Adrenal gland (tissue), 12 donors: ENCODE data around the gene NLGN3. TPM values are rescaled to one million over a fixed set of nuclear protein-coding genes. Genes with fewer than 3 reads are reported as not detected.

Experiments used
- DNase-seq, 7 donors: peaks; one replicate each; pipeline ENCODE4 v3.0.0-alpha.2; 2019 to 2020
- H3K27ac ChIP-seq, 5 donors: fragments of 200-600 bp; sonication (generic) in 4 of 5; 1 replicate in 3 of 5; 2 replicates in 2 of 5; pipeline versions ENCODE4 v1.5.1 to v1.8.0; 2016 to 2020; ENCODE audit warnings: mild to moderate bottlenecking in 1 of 5
- H3K27me3 ChIP-seq: fragments of 200-600 bp; 2 replicates; pipeline ENCODE4 v1.8.0; 2021
- H3K36me3 ChIP-seq, 2 donors: fragments of 200-600 bp; replicated peaks in 1 of 2; 1 replicate in 1 of 2; 2 replicates in 1 of 2; pipeline versions ENCODE4 v1.5.1 to v1.8.0; 2018 to 2022
- H3K4me1 ChIP-seq, 2 donors: fragments of 200-600 bp; replicated peaks in 1 of 2; 1 replicate in 1 of 2; 2 replicates in 1 of 2; pipeline versions ENCODE4 v1.5.1 to v1.8.0; 2018 to 2021
- H3K4me3 ChIP-seq, 4 donors: fragments of 200-600 bp; sonication (generic) in 3 of 4; one replicate each; pipeline ENCODE4 v1.5.1; 2016 to 2018
- H3K9me3 ChIP-seq, 3 donors: fragments of 200-600 bp; sonication (generic) in 1 of 3; replicated peaks in 1 of 3; 1 replicate in 2 of 3; 2 replicates in 1 of 3; pipeline versions ENCODE4 v1.5.1 to v1.8.0; 2016 to 2021
- POLR2A ChIP-seq, 2 donors: fragments of 450-650 bp; IDR thresholded peaks; one replicate each; pipeline ENCODE4 v1.6.1; 2017; ENCODE audit warnings: antibody characterized with exemption in 2 of 2, mild to moderate bottlenecking in 2 of 2, moderate library complexity in 1 of 2
- WGBS, 4 donors: extraction: QIAGEN DNeasy Blood & Tissue Kit in 2 of 4; methylation state at CpG; one replicate each; pipeline versions ENCODE4 v1.1.5 to v1.1.7; 2013 to 2017; 5-methylcytosine and 5-hydroxymethylcytosine counted together
- intact Hi-C, 2 donors: fragments of 100-400 bp; cut with DNase I; formaldehyde crosslinking; loops; one replicate each; pipeline versions ENCODE4 v1.14.1 to v1.15.0; 2022 to 2023
- polyA plus RNA-seq, 3 donors: library from polyadenylated mRNA; stranded (reverse); fragments of 200-250 nt in 2 of 3; fragments of 350-450 nt in 1 of 3; fragmentation: Illumina TruSeq in 1 of 3; extraction: RNeasy Lipid Tissue Mini Kit (QIAGEN cat#74804) in 1 of 3; gene quantifications; one replicate each; pipeline ENCODE4 v1.2.3, GENCODE V29; 2013 to 2014
- total RNA-seq, 9 donors: library from RNA; depleted of rRNA in 4 of 9; stranded (reverse); fragments of >200 nt in 4 of 9; fragments of 120-200 nt in 1 of 9; fragmentation: NEBNext Ultra II Directional in 1 of 9; extraction: Animal tissue kit (Norgen Biotek cat#: 25700) in 1 of 9; gene quantifications; one replicate each; pipeline versions ENCODE4 v1.1.0 to v1.2.4, GENCODE V29; 2013 to 2023
- TF ChIP-seq, protein P1 (sequence below), 6 experiments: fragments of 450-650 bp in 4 of 6; fragments of 200-600 bp in 2 of 6; sonication (generic) in 1 of 6; IDR thresholded peaks; 1 replicate in 5 of 6; 2 replicates in 1 of 6; pipeline versions ENCODE4 v1.5.1 to v1.8.0; 2016 to 2021; ENCODE audit warnings: antibody characterized with exemption in 6 of 6, mild to moderate bottlenecking in 2 of 6, moderate library complexity in 1 of 6
- donor health status: healthy with polysubstance abuse.
- donor health status: Bipolar disorder and iron deficiency.
- donor health status: DM: yes; HTN: yes; CAD: no.
- donor health status: DM: no; HTN: no; CAD: no.
- donor health status: DM: no; HTN: no; CAD: no.
- donor health status: DM: yes; HTN: yes; CAD: no.

Gene NLGN3
- total and polyA plus RNA-seq, 12 donors = 8.9 to 51.6 (median 17.2) TPM

DNA sequence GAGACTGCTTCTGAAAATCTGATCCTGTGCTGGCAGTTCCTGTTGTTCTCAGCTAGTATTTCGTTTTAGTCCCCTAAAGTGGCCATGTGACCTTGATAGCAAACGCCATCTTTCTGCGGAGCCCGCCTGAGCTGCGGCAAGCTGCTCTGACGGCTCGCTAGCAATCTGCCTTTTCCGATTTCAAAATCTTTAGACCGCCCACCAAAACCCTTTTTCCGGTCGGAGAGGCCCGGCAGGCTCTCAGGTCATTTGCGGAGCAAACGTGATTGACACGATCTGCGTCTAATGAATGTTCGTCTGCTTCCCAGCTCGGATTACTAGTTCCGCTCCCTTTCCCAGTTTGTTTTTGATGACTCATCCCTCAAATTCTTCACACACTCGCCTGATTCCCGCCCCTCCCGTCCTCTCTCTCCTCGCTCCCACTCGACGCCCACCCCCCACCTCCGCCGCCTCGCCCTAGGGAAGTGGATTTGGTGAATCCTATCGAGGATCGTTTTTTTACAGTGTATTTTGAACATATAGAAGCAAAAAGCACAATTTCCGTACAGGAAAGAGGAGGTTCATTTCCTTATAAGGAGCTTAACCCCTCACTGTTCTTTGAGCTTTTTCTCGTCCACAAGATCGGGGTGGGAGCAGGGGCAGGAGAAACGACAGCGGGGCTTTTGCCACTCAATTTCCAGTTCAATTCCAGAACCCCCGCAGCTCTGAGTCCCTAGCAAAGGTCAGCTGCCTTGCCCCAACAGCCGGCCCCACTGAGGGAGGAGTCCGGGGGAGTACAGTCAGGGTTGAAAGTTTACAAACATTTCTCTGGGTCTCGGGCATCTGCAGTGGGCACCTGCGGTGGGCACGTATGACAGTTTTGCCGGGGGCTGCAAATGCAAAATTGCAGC lies 37.5 kb downstream of the NLGN3 start:
- Histone ChIP-seq H3K36me3 (no peaks in the 10 kb centered on the region), H3K27me3 (no peaks in the 10 kb centered on the region), H3K27ac (peak overlapping the region; percentile 39 to 86 (median 83)), H3K4me1 (peaks cover 9% of the 10 kb centered on the region in 2 donors), H3K9me3 (no peaks in the 10 kb centered on the region), H3K4me3 (peak overlapping the region in 2 of 4 donors; percentile 19 to 35)
- intact Hi-C loops = loop anchor here in 1 of 2 donors (10.0 kb wide), 1 partner anchor 197 kb away; no protein-coding TSS in a partner anchor
- DNase-seq = peak; percentile 84 to 96 (median 92)
- TF ChIP-seq, protein P1, sequence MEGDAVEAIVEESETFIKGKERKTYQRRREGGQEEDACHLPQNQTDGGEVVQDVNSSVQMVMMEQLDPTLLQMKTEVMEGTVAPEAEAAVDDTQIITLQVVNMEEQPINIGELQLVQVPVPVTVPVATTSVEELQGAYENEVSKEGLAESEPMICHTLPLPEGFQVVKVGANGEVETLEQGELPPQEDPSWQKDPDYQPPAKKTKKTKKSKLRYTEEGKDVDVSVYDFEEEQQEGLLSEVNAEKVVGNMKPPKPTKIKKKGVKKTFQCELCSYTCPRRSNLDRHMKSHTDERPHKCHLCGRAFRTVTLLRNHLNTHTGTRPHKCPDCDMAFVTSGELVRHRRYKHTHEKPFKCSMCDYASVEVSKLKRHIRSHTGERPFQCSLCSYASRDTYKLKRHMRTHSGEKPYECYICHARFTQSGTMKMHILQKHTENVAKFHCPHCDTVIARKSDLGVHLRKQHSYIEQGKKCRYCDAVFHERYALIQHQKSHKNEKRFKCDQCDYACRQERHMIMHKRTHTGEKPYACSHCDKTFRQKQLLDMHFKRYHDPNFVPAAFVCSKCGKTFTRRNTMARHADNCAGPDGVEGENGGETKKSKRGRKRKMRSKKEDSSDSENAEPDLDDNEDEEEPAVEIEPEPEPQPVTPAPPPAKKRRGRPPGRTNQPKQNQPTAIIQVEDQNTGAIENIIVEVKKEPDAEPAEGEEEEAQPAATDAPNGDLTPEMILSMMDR (IDR thresholded peaks at IDR 0.05) = no peak
- peak; percentile 55 to 94 for TF ChIP-seq POLR2A (IDR thresholded peaks at IDR 0.05)
- 1 to 32% (median 16%) methylated on average over 25 to 42 of the region's 42 CpGs for WGBS, 4 donors

DNA sequence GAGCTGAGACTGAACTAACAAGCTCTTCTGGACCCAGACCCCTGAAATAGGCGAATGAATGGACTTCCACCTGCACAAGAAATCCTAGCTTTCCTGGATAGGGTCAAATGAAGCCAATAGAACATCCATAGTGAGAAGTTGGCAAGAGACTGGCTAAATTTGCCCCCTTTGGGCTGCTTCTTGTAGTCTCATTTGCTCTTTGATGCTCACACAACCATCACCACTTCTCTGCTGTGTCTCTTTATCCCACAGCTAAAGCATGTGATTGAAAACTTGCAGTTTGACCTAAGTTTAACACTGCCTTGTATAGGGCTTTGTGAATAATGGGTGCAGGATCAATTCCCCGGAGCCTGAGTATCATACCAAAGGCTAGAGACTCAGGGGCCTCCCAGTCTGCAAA lies 38.2 kb downstream of the NLGN3 start:
- peak overlapping the region in 3 of 5 donors; percentile 68 to 84 (median 83) for H3K27ac ChIP-seq
- no peaks in the 10 kb centered on the region for H3K36me3 ChIP-seq
- peak overlapping the region in 1 of 4 donors; percentile 33 for H3K4me3 ChIP-seq
- H3K9me3 ChIP-seq = no peaks in the 10 kb centered on the region
- H3K4me1 ChIP-seq = peaks cover 5 to 6% of the 10 kb centered on the region in 2 donors
- TF ChIP-seq POLR2A (IDR thresholded peaks at IDR 0.05) = no peak
- TF ChIP-seq, protein P1 (IDR thresholded peaks at IDR 0.05) = no peak
- 29 to 56% (median 47%) methylated on average over 2 of the region's 2 CpGs for WGBS, 4 donors
- no peak for DNase-seq
- intact Hi-C loops = loop anchor here in 1 of 2 donors (10.0 kb wide), 1 partner anchor 198 kb away; no protein-coding TSS in a partner anchor
- no peaks in the 10 kb centered on the region for H3K27me3 ChIP-seq

DNA sequence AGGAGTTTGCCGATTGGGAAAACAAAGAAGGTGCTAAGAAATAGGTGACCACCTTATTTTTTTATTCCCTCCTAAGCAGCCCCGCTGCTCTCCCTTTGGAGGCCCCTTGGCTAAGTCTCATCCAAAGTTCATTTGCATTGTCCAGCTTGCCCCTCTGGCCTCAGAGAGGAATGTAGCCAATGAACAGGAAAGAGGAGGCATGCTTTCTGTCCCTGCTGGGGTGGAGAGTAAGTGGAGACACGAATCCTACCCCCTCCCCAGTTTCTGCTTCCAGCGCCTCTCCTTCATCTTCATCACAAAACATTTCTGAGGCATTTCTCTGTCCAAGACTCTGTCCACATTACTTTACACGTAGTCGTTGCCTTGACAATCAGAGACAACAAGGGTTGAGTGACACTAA lies 38.7 kb downstream of the NLGN3 start:
- no peak for DNase-seq
- 60 to 78% (median 62%) methylated on average over 5 to 6 of the region's 6 CpGs for WGBS, 4 donors
- Histone ChIP-seq H3K27me3 (no peaks in the 10 kb centered on the region), H3K4me3 (no peak overlapping the region), H3K9me3 (no peaks in the 10 kb centered on the region), H3K27ac (no peak overlapping the region), H3K4me1 (peaks cover under 1 to 3% of the 10 kb centered on the region in 2 donors), H3K36me3 (no peaks in the 10 kb centered on the region)
- intact Hi-C loops = loop anchor here in 1 of 2 donors (10.0 kb wide), 1 partner anchor 199 kb away; no protein-coding TSS in a partner anchor
- TF ChIP-seq, protein P1 (IDR thresholded peaks at IDR 0.05) = no peak
- no peak for TF ChIP-seq POLR2A (IDR thresholded peaks at IDR 0.05)

DNA sequence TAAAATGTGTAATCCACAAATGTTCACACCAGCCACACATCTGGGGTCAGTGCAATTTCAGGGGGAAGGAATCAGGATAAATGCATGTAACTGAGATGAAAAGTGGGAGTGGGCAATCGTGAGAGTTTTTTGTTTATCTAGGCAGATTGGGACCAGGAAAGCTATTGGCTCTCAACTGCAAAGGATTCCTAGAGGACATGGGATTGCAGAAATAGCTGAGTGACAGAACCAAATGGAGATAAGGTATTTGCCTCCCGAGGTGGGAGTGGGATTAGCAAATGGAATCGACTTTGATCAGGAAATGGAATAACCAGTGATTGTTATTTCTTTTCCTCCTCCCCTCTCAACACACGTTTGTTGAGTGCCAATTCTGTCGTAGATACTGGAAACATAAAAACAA lies 39.5 kb downstream of the NLGN3 start:
- H3K27ac ChIP-seq = no peak overlapping the region
- TF ChIP-seq, protein P1 (IDR thresholded peaks at IDR 0.05) = no peak
- TF ChIP-seq POLR2A (IDR thresholded peaks at IDR 0.05) = no peak
- intact Hi-C loops = loop anchor here in 1 of 2 donors (10.0 kb wide), 1 partner anchor 199 kb away; no protein-coding TSS in a partner anchor

More for the DNA sequence above, 39.5 kb downstream of the NLGN3 start:
- Histone ChIP-seq H3K27me3 (no peaks in the 10 kb centered on the region), H3K4me1 (peaks cover 0 to 3% of the 10 kb centered on the region in 2 donors), H3K9me3 (no peaks in the 10 kb centered on the region), H3K4me3 (no peak overlapping the region), H3K36me3 (no peaks in the 10 kb centered on the region)
- 45 to 60% (median 54%) methylated on average over 5 of the region's 5 CpGs for WGBS, 4 donors
- no peak for DNase-seq
